Measurements from ENCODE around the gene CELF3.

Gene CELF3

DNA sequence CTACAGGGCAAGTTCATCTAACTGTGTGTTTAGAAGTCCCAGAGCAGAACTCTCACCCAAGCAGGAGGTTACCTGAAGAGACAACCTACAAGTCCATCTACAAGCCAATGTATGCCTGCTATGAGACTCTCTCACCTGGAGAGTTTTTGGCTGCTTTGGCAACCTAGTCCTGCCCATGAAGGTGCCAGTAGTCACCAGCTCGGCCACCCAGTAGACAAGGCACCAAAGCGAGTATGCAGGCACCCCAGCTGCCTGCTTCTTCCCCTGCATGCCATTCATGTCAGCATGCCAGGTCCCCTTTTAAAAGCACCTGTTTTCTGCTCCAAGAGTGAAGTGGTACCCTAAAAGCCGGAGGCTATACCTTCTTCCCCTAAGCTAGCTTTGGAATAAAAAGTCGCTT is 24.9 kb upstream of the CELF3 start:
- Histone ChIP-seq H3K4me3 (ENCODE audit: low read depth in 1 of 2, low read length in 2 of 2) (no peak overlapping the region), H3K27ac (ENCODE audit: low read length) (no peak overlapping the region), H3K36me3 (ENCODE audit: insufficient read depth, low read length) (no peaks in the 10 kb centered on the region), H3K9ac (ENCODE audit: low read depth, low read length) (no peak overlapping the region), H4K20me1 (ENCODE audit: insufficient read depth, low read length) (no peaks in the 10 kb centered on the region), H3K4me2 (ENCODE audit: insufficient read depth, low read length) (no peak overlapping the region), H3K4me1 (ENCODE audit: insufficient read depth, low read length) (no peaks in the 10 kb centered on the region), H3K27me3 (ENCODE audit: insufficient read depth, low read length, poor library complexity) (peaks cover 8% of the 10 kb centered on the region), H3K79me2 (ENCODE audit: insufficient read depth, low read length) (no peaks in the 10 kb centered on the region), H2AFZ (ENCODE audit: low read depth, low read length) (no peak overlapping the region), H3K9me3 (ENCODE audit: insufficient read depth, low read length, severe bottlenecking) (peaks cover 12% of the 10 kb centered on the region)
- DNase-seq (no peak), ATAC-seq (ENCODE audit: insufficient read depth, low read depth) (no peak)
- TF ChIP-seq, protein P1, sequence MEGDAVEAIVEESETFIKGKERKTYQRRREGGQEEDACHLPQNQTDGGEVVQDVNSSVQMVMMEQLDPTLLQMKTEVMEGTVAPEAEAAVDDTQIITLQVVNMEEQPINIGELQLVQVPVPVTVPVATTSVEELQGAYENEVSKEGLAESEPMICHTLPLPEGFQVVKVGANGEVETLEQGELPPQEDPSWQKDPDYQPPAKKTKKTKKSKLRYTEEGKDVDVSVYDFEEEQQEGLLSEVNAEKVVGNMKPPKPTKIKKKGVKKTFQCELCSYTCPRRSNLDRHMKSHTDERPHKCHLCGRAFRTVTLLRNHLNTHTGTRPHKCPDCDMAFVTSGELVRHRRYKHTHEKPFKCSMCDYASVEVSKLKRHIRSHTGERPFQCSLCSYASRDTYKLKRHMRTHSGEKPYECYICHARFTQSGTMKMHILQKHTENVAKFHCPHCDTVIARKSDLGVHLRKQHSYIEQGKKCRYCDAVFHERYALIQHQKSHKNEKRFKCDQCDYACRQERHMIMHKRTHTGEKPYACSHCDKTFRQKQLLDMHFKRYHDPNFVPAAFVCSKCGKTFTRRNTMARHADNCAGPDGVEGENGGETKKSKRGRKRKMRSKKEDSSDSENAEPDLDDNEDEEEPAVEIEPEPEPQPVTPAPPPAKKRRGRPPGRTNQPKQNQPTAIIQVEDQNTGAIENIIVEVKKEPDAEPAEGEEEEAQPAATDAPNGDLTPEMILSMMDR (IDR thresholded peaks at IDR 0.05; ENCODE audit: borderline replicate concordance, extremely low read depth, low read length, poor library complexity, severe bottlenecking): no peak
- TF ChIP-seq EZH2 (IDR thresholded peaks at IDR 0.05; ENCODE audit: borderline replicate concordance, low read depth, low read length, severe bottlenecking): no peak

DNA sequence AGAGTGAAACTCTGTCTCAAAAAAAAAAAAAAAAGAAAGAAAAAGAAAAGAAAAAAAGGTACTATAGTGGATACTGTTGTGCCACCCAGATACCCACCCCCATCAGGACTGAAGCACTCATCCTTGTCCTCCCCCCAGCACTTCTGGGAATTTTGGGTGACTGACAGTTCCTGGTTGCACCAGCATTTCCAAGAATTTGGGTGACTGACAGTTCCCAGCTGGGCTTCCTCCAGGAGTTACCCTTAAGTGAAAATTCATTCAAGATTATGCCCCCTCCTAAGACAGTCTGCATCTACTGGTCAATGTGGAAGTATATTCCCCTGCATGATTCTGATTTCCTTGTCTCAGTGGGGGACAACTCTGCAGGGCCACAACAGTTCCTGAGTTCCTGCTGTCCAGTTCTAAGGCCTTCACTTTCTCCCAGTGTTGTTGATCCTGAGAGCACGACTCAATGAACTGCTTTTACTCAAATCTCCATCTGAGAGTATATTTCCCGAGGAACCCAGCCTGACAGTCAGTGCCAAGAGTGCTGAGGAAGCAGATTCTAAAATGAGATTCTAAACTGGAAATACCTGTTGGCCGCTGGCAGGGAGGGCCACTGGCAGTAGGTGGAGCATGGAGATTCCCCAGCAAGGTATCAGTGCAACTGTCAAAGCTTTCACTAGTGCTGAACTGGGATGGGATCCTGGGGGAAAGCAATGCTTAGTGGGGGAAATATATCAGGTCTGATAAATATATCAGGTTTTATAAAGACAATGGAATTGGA is 23.2 kb upstream of the CELF3 start:
- H3K4me2 ChIP-seq (ENCODE audit: insufficient read depth, low read length): no peak overlapping the region
- peaks cover 8% of the 10 kb centered on the region for H3K27me3 ChIP-seq (ENCODE audit: insufficient read depth, low read length, poor library complexity)
- no peaks in the 10 kb centered on the region for H3K4me1 ChIP-seq (ENCODE audit: insufficient read depth, low read length)
- TF ChIP-seq, protein P1 (IDR thresholded peaks at IDR 0.05; ENCODE audit: borderline replicate concordance, extremely low read depth, low read length, poor library complexity, severe bottlenecking): no peak
- TF ChIP-seq EZH2 (IDR thresholded peaks at IDR 0.05; ENCODE audit: borderline replicate concordance, low read depth, low read length, severe bottlenecking): no peak
- no peak overlapping the region for H3K4me3 ChIP-seq (ENCODE audit: low read depth in 1 of 2, low read length in 2 of 2)
- no peaks in the 10 kb centered on the region for H4K20me1 ChIP-seq (ENCODE audit: insufficient read depth, low read length)
- H3K27ac ChIP-seq (ENCODE audit: low read length): no peak overlapping the region
- ATAC-seq (ENCODE audit: insufficient read depth, low read depth) (no peak), DNase-seq (no peak)
- peaks cover 12% of the 10 kb centered on the region for H3K9me3 ChIP-seq (ENCODE audit: insufficient read depth, low read length, severe bottlenecking)
- no peak overlapping the region for H2AFZ ChIP-seq (ENCODE audit: low read depth, low read length)
- no peak overlapping the region for H3K9ac ChIP-seq (ENCODE audit: low read depth, low read length)
- no peaks in the 10 kb centered on the region for H3K79me2 ChIP-seq (ENCODE audit: insufficient read depth, low read length)
- H3K36me3 ChIP-seq (ENCODE audit: insufficient read depth, low read length): no peaks in the 10 kb centered on the region

DNA sequence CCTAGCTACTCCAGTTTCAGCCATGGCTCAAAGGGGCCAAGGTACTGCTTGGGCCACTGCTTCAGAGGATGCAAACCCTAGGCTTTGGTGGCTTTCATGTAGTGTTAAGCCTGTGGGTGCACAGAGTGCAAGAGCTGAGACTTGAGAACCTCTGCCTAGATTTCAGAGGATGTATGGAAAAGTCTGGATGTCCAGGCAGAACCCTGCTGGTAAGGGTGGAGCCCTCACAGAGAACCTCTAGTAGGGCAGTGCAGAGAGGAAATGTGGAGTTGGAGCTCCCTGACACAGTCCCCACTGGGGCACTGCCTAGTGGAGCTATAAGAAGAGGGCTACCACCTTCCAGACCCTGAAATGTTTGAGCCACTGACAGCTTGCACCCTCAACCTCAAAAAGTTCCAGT is 20.9 kb upstream of the CELF3 start:
- H3K4me3 ChIP-seq (ENCODE audit: low read depth in 1 of 2, low read length in 2 of 2): no peak overlapping the region
- H3K27ac ChIP-seq (ENCODE audit: low read length): no peak overlapping the region

More for the DNA sequence above, 20.9 kb upstream of the CELF3 start:
- Histone ChIP-seq H3K9me3 (ENCODE audit: insufficient read depth, low read length, severe bottlenecking) (peaks cover 12% of the 10 kb centered on the region), H3K9ac (ENCODE audit: low read depth, low read length) (no peak overlapping the region), H2AFZ (ENCODE audit: low read depth, low read length) (no peak overlapping the region), H3K27me3 (ENCODE audit: insufficient read depth, low read length, poor library complexity) (peaks cover 3% of the 10 kb centered on the region), H3K79me2 (ENCODE audit: insufficient read depth, low read length) (no peaks in the 10 kb centered on the region), H3K4me1 (ENCODE audit: insufficient read depth, low read length) (no peaks in the 10 kb centered on the region), H4K20me1 (ENCODE audit: insufficient read depth, low read length) (no peaks in the 10 kb centered on the region), H3K4me2 (ENCODE audit: insufficient read depth, low read length) (no peak overlapping the region), H3K36me3 (ENCODE audit: insufficient read depth, low read length) (no peaks in the 10 kb centered on the region)
- DNase-seq (no peak), ATAC-seq (ENCODE audit: insufficient read depth, low read depth) (no peak)
- TF ChIP-seq, protein P1 (IDR thresholded peaks at IDR 0.05; ENCODE audit: borderline replicate concordance, extremely low read depth, low read length, poor library complexity, severe bottlenecking): no peak
- TF ChIP-seq EZH2 (IDR thresholded peaks at IDR 0.05; ENCODE audit: borderline replicate concordance, low read depth, low read length, severe bottlenecking): no peak
